Left lung (tissue), 10 donors: Measurements from ENCODE around the gene PIK3R3. TPM values are rescaled to one million over a fixed set of nuclear protein-coding genes. Genes with fewer than 3 reads are reported as not detected.

Experiments used
- ATAC-seq: fragments of 200-7000 bp; cut with Tn5 transposase; one replicate; pipeline ENCODE4 v1.9.1; 2020; ENCODE audit warnings: moderate library complexity
- DNase-seq, 4 donors: peaks; one replicate each; pipeline ENCODE4 v3.0.0-alpha.2; 2013 to 2020
- H3K27ac ChIP-seq, 2 donors: fragments of 200-600 bp; sonication (generic) in 1 of 2; one replicate each; pipeline versions ENCODE4 v1.5.0 to v1.8.0; 2020 to 2021
- H3K27me3 ChIP-seq, 2 donors: fragments of 200-600 bp; sonication (generic) in 1 of 2; one replicate each; pipeline versions ENCODE4 v1.5.0 to v1.8.0; 2020 to 2021
- H3K36me3 ChIP-seq, 2 donors: fragments of 200-600 bp; sonication (generic) in 1 of 2; one replicate each; pipeline versions ENCODE4 v1.5.0 to v1.8.0; 2020 to 2021
- H3K4me1 ChIP-seq, 2 donors: fragments of 200-600 bp; one replicate each; pipeline ENCODE4 v1.8.0; 2021
- H3K4me3 ChIP-seq, 2 donors: fragments of 200-600 bp; sonication (generic) in 1 of 2; one replicate each; pipeline versions ENCODE4 v1.5.0 to v1.8.0; 2020 to 2021; ENCODE audit warnings: mild to moderate bottlenecking in 1 of 2
- H3K9me3 ChIP-seq, 2 donors: fragments of 200-600 bp; sonication (generic) in 1 of 2; one replicate each; pipeline versions ENCODE4 v1.5.0 to v1.8.0; 2020 to 2021
- intact Hi-C, 2 donors: fragments of 100-400 bp; cut with DNase I; formaldehyde crosslinking; loops; one replicate each; pipeline versions ENCODE4 v1.11.2 to v1.14.2; 2022
- polyA plus RNA-seq, 6 donors: library from polyadenylated mRNA; unstranded; fragments of 120-200 nt; gene quantifications; one replicate each; pipeline ENCODE4 v1.2.1, GENCODE V29; 2013; ENCODE audit not compliant: insufficient read length in 6 of 6
- total RNA-seq, 2 donors: library from RNA; stranded (reverse); fragmentation: NEBNext Ultra II Directional; extraction: Animal tissue kit (Norgen Biotek cat#: 25700); gene quantifications; one replicate each; pipeline ENCODE4 v1.2.1, GENCODE V29; 2021
- TF ChIP-seq, protein P1 (sequence below), 2 donors: fragments of 200-600 bp; sonication (generic) in 1 of 2; IDR thresholded peaks; one replicate each; pipeline versions ENCODE4 v1.5.0 to v1.8.0; 2021; ENCODE audit warnings: antibody characterized with exemption in 2 of 2
- donor health status: DM: no; HTN: yes; CAD: no.
- donor health status: DM: no; HTN: no; CAD: no.

The PIK3R3 gene
- total and polyA plus RNA-seq, 8 donors = 15.2 to 46.5 (median 22.6) TPM

DNA sequence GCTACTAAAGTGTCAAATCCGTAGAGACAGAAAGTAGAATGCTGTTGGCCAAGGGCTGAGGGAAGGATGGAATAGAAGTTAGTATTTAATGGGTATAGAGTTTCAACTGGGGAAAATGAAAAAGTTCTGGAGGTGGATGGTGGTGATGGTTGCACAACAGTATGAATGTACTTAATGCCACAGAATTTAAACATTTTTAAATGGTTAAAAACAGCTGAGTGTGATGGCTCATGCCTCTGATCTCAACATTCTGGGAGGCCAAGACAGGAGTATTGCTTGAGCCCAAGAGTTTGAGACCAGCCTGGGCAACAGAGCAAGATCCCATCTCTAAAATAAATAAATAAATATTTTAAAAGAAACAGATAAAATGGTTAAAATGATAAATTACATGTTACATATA is 44.5 kb downstream of the PIK3R3 start:
- Histone ChIP-seq H3K27ac (no peak overlapping the region), H3K36me3 (no peaks in the 10 kb centered on the region), H3K27me3 (no peaks in the 10 kb centered on the region), H3K4me1 (no peaks in the 10 kb centered on the region), H3K9me3 (no peaks in the 10 kb centered on the region), H3K4me3 (no peak overlapping the region)
- intact Hi-C loops = no loop called here
- TF ChIP-seq, protein P1, sequence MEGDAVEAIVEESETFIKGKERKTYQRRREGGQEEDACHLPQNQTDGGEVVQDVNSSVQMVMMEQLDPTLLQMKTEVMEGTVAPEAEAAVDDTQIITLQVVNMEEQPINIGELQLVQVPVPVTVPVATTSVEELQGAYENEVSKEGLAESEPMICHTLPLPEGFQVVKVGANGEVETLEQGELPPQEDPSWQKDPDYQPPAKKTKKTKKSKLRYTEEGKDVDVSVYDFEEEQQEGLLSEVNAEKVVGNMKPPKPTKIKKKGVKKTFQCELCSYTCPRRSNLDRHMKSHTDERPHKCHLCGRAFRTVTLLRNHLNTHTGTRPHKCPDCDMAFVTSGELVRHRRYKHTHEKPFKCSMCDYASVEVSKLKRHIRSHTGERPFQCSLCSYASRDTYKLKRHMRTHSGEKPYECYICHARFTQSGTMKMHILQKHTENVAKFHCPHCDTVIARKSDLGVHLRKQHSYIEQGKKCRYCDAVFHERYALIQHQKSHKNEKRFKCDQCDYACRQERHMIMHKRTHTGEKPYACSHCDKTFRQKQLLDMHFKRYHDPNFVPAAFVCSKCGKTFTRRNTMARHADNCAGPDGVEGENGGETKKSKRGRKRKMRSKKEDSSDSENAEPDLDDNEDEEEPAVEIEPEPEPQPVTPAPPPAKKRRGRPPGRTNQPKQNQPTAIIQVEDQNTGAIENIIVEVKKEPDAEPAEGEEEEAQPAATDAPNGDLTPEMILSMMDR (IDR thresholded peaks at IDR 0.05) = no peak
- ATAC-seq = no peak
- DNase-seq = no peak

DNA sequence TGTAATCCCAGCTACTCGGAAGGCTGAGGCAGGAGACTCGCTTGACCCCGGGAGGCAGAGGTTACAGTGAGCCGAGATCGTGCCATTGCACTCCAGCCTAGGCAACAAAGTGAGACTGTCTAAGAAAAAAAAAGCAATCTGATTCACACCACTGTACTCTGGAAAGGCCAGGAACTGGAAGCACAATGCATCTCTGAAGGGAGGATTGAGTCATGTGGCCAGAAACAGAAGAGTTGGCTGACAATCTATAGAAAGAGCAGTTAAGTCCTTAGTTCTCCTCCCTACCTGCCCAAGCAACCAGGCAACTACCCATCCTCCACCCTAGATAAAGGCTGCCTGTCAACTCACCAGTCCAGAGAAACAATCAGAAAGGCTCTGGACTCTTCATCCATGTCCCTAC is 45.9 kb downstream of the PIK3R3 start:
- H3K36me3 ChIP-seq = no peaks in the 10 kb centered on the region
- ATAC-seq (no peak), DNase-seq (no peak)
- H3K27ac ChIP-seq = no peak overlapping the region
- intact Hi-C loops = no loop called here
- H3K4me1 ChIP-seq = no peaks in the 10 kb centered on the region
- H3K27me3 ChIP-seq = no peaks in the 10 kb centered on the region
- TF ChIP-seq, protein P1 (IDR thresholded peaks at IDR 0.05) = no peak
- H3K4me3 ChIP-seq = no peak overlapping the region
- H3K9me3 ChIP-seq = no peaks in the 10 kb centered on the region

DNA sequence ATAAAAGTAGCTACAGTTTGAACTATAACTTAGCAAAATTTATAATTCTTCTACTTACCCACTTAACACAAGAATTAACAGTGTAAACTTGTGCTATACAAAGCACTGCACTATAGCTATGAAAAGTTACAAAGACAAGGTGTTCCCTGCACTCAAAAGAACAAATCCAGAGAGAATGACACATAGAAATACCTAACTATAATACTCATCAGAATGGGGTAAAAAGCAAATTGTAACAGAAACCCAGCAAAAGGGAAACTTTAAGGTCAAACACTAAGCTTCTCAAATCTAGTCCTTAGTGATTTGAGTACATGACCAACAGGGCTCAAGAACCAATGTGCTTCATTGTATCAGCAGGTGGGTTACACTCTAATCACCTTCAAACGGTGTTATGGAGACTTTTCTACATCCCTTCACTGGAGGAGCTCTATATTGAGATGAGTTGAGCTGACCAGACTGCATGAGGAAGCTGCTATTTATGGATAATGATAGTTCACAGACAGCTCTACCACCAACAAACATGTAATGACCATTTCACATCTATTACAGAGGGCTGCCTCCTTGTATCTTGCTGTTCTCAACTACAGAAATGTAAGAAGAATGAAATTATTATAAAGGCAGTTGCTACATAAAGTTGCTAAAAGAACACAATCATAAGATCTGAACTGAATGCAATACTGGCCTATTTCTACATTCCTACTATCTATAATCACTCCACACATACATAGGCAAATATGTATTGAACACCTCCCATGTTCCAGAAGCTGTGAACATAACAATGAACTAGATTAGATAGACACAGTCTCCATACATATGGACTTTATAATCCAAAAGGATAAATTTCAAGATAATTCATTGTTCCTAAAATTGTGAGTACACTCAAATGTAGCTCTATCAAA is 47.6 kb downstream of the PIK3R3 start:
- Histone ChIP-seq H3K36me3 (no peaks in the 10 kb centered on the region), H3K27me3 (no peaks in the 10 kb centered on the region), H3K27ac (no peak overlapping the region), H3K9me3 (no peaks in the 10 kb centered on the region), H3K4me3 (no peak overlapping the region), H3K4me1 (no peaks in the 10 kb centered on the region)
- TF ChIP-seq, protein P1 (IDR thresholded peaks at IDR 0.05) = no peak
- no peak for DNase-seq
- ATAC-seq = no peak
- intact Hi-C loops = no loop called here

DNA sequence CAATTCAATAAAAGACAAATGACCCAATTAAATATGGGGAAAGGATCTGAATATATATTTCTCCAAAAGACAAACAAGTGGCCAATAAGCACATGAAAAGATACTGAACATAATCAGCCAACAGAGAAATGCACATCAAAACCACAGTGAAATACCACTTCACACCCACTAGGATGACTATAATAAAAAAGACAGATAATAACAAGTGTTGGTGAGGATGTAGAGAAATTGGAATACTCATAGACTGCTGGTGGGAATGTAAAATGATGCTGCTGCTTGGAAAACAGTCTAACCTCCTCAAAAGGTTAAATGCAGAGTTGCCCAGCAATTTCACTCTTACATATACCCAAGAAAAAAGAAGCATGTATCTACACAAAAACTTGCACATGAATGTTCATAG is 48.9 kb downstream of the PIK3R3 start:
- Histone ChIP-seq H3K27ac (no peak overlapping the region), H3K27me3 (no peaks in the 10 kb centered on the region), H3K36me3 (no peaks in the 10 kb centered on the region), H3K9me3 (no peaks in the 10 kb centered on the region), H3K4me3 (no peak overlapping the region), H3K4me1 (no peaks in the 10 kb centered on the region)
- intact Hi-C loops = no loop called here
- TF ChIP-seq, protein P1 (IDR thresholded peaks at IDR 0.05) = no peak
- no peak for DNase-seq
- no peak for ATAC-seq

DNA sequence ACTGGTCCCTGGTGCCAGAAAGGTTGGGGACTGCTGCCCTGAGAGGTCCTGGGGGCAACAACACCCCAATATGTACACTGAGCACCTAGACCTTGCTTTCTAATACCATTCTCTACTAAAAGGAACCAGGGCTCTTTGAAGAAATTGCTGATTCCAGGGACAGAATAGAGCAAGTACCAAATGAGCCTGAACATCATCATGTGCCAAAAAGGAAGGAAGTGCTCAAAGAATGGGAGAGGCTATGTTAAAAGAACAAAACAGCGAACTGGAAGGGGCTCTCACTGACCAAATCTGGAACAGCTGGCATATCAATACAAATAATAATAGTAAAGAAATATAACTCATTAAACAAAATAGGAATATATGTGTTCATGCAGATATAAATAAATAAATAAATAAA is 50.8 kb downstream of the PIK3R3 start:
- Histone ChIP-seq H3K9me3 (no peaks in the 10 kb centered on the region), H3K4me1 (no peaks in the 10 kb centered on the region), H3K27me3 (no peaks in the 10 kb centered on the region), H3K36me3 (no peaks in the 10 kb centered on the region), H3K4me3 (no peak overlapping the region), H3K27ac (no peak overlapping the region)
- DNase-seq (no peak), ATAC-seq (no peak)
- intact Hi-C loops = no loop called here
- TF ChIP-seq, protein P1 (IDR thresholded peaks at IDR 0.05) = no peak
